ENCODE measurements around the gene PDGFA. TPM values are rescaled to one million over a fixed set of nuclear protein-coding genes. Genes with fewer than 3 reads are reported as not detected.
A peak's percentile ranks its signal among the peaks of the same experiment; 100 is the strongest.

Gene PDGFA
- total RNA-seq, 3 donors from 2014 or later (not counting 1 experiment from before 2014, with no cell fraction given): 0.86 to 2.0 (median 1.5) TPM

DNA sequence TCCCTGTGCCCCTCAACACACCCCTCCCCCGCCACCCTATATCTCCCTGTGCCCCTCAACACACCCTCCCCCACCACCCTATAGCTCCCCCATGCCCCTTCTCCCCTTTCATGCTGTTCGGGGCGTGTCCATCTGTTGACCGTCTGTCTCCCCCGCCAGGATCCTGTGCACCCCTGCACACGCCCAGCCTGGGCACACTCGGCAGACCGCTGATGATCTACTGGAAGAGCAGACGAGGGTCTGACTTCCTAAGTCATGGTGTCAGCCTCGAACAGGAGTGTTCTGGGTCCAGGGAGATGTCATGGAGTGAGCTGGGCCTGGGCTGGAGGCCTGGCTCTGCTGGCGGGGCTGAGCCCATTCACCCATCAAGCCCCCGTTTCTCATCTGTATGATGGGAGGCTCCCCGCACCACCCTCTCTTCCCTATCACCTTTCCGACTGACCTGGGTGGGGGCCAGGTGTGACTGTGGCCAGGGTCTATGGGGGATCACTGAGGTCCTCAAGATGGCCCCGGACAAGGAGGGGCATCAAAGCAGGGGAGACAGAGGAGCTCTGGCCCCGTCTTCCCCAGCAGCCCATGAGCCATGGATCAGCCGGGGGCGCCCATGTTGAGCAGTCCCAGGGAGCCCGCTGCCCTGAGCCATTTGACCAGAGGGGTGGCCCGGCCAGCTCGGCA is 48.3 kb downstream of the PDGFA start:
- peaks cover 18 to 27% of the 10 kb centered on the region in 2 donors for H3K4me1 Mint-ChIP-seq
- peaks cover 12 to 14% of the 10 kb centered on the region in 2 donors for H3K9me3 Mint-ChIP-seq

DNA sequence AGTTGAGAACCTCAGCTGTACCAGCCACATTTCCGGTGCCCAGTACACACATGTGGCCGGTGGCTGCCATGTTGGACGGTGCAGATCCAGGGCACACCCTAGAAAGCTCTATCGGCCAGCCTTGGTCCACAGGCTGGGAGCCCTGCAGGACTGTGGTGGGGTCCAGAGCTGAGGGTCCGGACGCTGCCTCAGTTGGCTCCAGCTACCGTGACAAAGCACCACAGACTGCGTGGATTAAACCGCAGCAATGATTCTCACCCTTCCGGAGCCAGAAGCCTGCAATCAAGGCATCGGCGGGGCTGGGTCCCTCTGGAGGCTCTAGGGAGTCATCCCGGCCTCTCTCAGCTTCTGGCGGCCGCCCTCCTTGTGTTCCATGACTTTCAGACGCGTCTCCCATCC is 50.1 kb downstream of the PDGFA start:
- Mint-ChIP-seq H3K4me1 (peaks cover 18 to 27% of the 10 kb centered on the region in 2 donors), H3K27me3 (ENCODE audit: low read depth in 2 of 2) (no peaks in the 10 kb centered on the region), H3K36me3 (no peaks in the 10 kb centered on the region), H3K9me3 (peaks cover 12 to 14% of the 10 kb centered on the region in 2 donors), H3K27ac (peak overlapping the region; percentile 88 to 94), H3K4me3 (no peak overlapping the region)
- TF ChIP-seq, protein P1, sequence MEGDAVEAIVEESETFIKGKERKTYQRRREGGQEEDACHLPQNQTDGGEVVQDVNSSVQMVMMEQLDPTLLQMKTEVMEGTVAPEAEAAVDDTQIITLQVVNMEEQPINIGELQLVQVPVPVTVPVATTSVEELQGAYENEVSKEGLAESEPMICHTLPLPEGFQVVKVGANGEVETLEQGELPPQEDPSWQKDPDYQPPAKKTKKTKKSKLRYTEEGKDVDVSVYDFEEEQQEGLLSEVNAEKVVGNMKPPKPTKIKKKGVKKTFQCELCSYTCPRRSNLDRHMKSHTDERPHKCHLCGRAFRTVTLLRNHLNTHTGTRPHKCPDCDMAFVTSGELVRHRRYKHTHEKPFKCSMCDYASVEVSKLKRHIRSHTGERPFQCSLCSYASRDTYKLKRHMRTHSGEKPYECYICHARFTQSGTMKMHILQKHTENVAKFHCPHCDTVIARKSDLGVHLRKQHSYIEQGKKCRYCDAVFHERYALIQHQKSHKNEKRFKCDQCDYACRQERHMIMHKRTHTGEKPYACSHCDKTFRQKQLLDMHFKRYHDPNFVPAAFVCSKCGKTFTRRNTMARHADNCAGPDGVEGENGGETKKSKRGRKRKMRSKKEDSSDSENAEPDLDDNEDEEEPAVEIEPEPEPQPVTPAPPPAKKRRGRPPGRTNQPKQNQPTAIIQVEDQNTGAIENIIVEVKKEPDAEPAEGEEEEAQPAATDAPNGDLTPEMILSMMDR (IDR thresholded peaks at IDR 0.05): no peak
- Histone ChIP-seq H3K4me3 (ENCODE audit: low read length) (no peak overlapping the region), H3K9me3 (ENCODE audit: control insufficient read depth, insufficient read depth, low read length) (peaks cover 20% of the 10 kb centered on the region), H3K27ac (ENCODE audit: low read length) (no peak overlapping the region), H3K36me3 (ENCODE audit: control insufficient read depth, insufficient read depth, low read length) (no peaks in the 10 kb centered on the region), H3K27me3 (ENCODE audit: control insufficient read depth, insufficient read depth, low read length) (no peaks in the 10 kb centered on the region), H3K4me1 (ENCODE audit: control insufficient read depth, insufficient read depth, low read length) (peaks cover 17% of the 10 kb centered on the region)
- 98% methylated on average over 17 of the region's 17 CpGs for WGBS (ENCODE audit: insufficient coverage)
- DNase-seq (no peak), ATAC-seq (no peak)
- intact Hi-C loops (cut with micrococcal nuclease): loop anchor here (5.0 kb wide), 1 partner anchor 133 kb away; no protein-coding TSS in a partner anchor

More for the DNA sequence above, 48.3 kb downstream of the PDGFA start:
- Histone ChIP-seq H3K9me3 (ENCODE audit: control insufficient read depth, insufficient read depth, low read length) (peaks cover 20% of the 10 kb centered on the region), H3K4me1 (ENCODE audit: control insufficient read depth, insufficient read depth, low read length) (peaks cover 17% of the 10 kb centered on the region), H3K27ac (ENCODE audit: low read length) (no peak overlapping the region), H3K4me3 (ENCODE audit: low read length) (no peak overlapping the region), H3K36me3 (ENCODE audit: control insufficient read depth, insufficient read depth, low read length) (no peaks in the 10 kb centered on the region), H3K27me3 (ENCODE audit: control insufficient read depth, insufficient read depth, low read length) (no peaks in the 10 kb centered on the region)
- TF ChIP-seq, protein P1 (IDR thresholded peaks at IDR 0.05): no peak
- WGBS (ENCODE audit: insufficient coverage): 90% methylated on average over 20 of the region's 21 CpGs
- Mint-ChIP-seq H3K27me3 (ENCODE audit: low read depth in 2 of 2) (no peaks in the 10 kb centered on the region), H3K36me3 (no peaks in the 10 kb centered on the region), H3K27ac (no peak overlapping the region), H3K4me3 (no peak overlapping the region)
- DNase-seq: no peak
- intact Hi-C loops (cut with micrococcal nuclease): no loop called here
- no peak for ATAC-seq

DNA sequence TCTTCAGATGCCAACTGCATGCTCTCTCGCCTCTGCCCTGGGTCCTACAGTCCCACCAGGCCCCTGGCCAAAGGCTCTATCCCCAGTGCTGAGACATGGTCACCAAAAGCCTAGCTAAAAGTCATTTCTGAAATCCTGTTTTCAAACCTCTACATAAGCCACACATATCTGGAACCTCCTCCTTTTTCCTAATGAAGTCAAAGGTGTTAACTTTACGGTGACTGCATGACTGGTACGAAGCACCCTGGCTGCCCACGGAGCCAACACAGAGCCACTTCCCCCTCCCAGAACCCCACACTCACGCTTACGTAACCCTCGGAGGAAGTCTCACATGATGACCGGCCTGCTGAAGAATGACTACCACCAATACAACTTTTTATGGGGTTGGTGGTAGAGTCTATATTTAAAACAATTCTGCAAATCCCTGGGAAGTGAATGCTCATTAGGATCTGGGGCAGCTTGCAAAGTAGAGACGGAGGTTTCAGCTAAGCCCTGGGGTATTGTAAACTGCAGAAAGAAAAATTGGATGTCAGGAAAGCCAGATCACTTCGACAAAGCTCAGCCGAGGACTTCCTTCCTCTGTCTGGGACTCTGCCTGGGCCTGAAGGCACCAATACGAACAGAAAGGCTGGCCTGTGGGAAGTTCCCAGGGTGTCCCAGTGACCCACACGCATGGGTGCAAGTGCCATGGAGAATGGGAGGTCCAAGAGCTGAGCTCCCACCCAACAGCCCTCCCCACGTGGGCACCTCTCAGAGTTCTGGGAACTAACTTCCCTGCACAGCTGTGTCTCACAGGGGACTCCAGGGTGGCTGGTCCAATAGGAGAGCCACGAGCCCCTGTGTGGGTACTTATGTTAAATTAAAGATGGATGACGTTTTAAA is 50.7 kb downstream of the PDGFA start:
- H3K4me3 Mint-ChIP-seq: peak overlapping the region; percentile 56
- DNase-seq (peak; percentile 24 to 36), ATAC-seq (peak; percentile 54 to 75 (median 74))
- Histone ChIP-seq H3K27ac (ENCODE audit: low read length) (peak overlapping the region; percentile 75), H3K27me3 (ENCODE audit: control insufficient read depth, insufficient read depth, low read length) (no peaks in the 10 kb centered on the region), H3K9me3 (ENCODE audit: control insufficient read depth, insufficient read depth, low read length) (peaks cover 20% of the 10 kb centered on the region), H3K36me3 (ENCODE audit: control insufficient read depth, insufficient read depth, low read length) (no peaks in the 10 kb centered on the region), H3K4me1 (ENCODE audit: control insufficient read depth, insufficient read depth, low read length) (peaks cover 17% of the 10 kb centered on the region), H3K4me3 (ENCODE audit: low read length) (no peak overlapping the region)
- peaks cover 18 to 27% of the 10 kb centered on the region in 2 donors for H3K4me1 Mint-ChIP-seq
- TF ChIP-seq, protein P1 (IDR thresholded peaks at IDR 0.05): no peak
- no peaks in the 10 kb centered on the region for H3K36me3 Mint-ChIP-seq
- 41% methylated on average over 12 of the region's 16 CpGs for WGBS (ENCODE audit: insufficient coverage)
- peaks cover 12 to 14% of the 10 kb centered on the region in 2 donors for H3K9me3 Mint-ChIP-seq
- H3K27me3 Mint-ChIP-seq (ENCODE audit: low read depth in 2 of 2): no peaks in the 10 kb centered on the region
- intact Hi-C loops (cut with micrococcal nuclease): loop anchor here (5.0 kb wide), 1 partner anchor 133 kb away; no protein-coding TSS in a partner anchor
- H3K27ac Mint-ChIP-seq: peak overlapping the region; percentile 88 to 94
